HG03108 (cell line): ENCODE results near the gene COMMD8.
"Not testable (repeated sequence)": the region's sequence is repeated elsewhere in the genome, so short reads cannot be mapped to it uniquely, and the experiment has no call there.

Experiments
- ATAC-seq: cut with Tn5 transposase; IDR thresholded peaks from one replicate; pipeline ENCODE4 v1.9.1; 2021; ENCODE audit warnings: moderate library complexity; ENCODE audit not compliant: unreplicated experiment

COMMD8 gene

GRCh38 chr4:47463235-47463956 is at the start of gene COMMD8:
Gene COMMD8, minus strand, starts transcription at chr4:47463702. Its CDS starts 51 bp downstream, at chr4:47463651.
- ATAC-seq = peak; percentile 93

- peak; percentile 96 for ATAC-seq
These were observed 47.1 kb upstream of the COMMD8 start for GRCh38 chr4:47510506-47511143.

GRCh38 chr4:47505666-47506065 is 42.2 kb upstream of the COMMD8 start:
- ATAC-seq = no peak

- ATAC-seq = no peak
These were observed 41.6 kb upstream of the COMMD8 start for GRCh38 chr4:47505147-47505546.

GRCh38 chr4:47500776-47501175 is 37.3 kb upstream of the COMMD8 start:
- no peak for ATAC-seq

GRCh38 chr4:47499700-47500099 is 36.2 kb upstream of the COMMD8 start:
- no peak for ATAC-seq

GRCh38 chr4:47498899-47499298 is 35.4 kb upstream of the COMMD8 start:
- no peak for ATAC-seq

- no peak for ATAC-seq
These were observed 30.6 kb upstream of the COMMD8 start for GRCh38 chr4:47494124-47494430.

GRCh38 chr4:47493238-47494123 is 30.0 kb upstream of the COMMD8 start:
- no peak for ATAC-seq

GRCh38 chr4:47490550-47490949 is 27.0 kb upstream of the COMMD8 start:
- peak; percentile 68 for ATAC-seq

GRCh38 chr4:47488706-47489105 is 25.2 kb upstream of the COMMD8 start:
- ATAC-seq = no peak

GRCh38 chr4:47486727-47487126 is 23.2 kb upstream of the COMMD8 start:
- ATAC-seq = not testable (repeated sequence)

GRCh38 chr4:47486231-47486673 is 22.8 kb upstream of the COMMD8 start:
- ATAC-seq = no peak

- ATAC-seq = no peak
These were observed 22.3 kb upstream of the COMMD8 start for GRCh38 chr4:47485768-47486167.

GRCh38 chr4:47485047-47485692 is 21.7 kb upstream of the COMMD8 start, which contains the start of gene ATP10D:
Gene ATP10D, plus strand, starts transcription at chr4:47485275. Its CDS starts 27,266 bp downstream, at chr4:47512541.
- ATAC-seq = peak; percentile 97

- no peak for ATAC-seq
These were observed 20.7 kb upstream of the COMMD8 start for GRCh38 chr4:47484168-47484567.

- ATAC-seq = no peak
These were observed 20.2 kb upstream of the COMMD8 start for GRCh38 chr4:47483745-47484144.

GRCh38 chr4:47482326-47482725 is 18.8 kb upstream of the COMMD8 start:
- no peak for ATAC-seq

GRCh38 chr4:47478804-47479203 is 15.3 kb upstream of the COMMD8 start:
- no peak for ATAC-seq

GRCh38 chr4:47475411-47475810 is 11.9 kb upstream of the COMMD8 start:
- no peak for ATAC-seq

- no peak for ATAC-seq
These were observed 11.3 kb upstream of the COMMD8 start for GRCh38 chr4:47474799-47475198.
